CD4-positive, alpha-beta T cell treated with Interleukin-4 for 1 hour (primary cell): ENCODE data around the gene SCN2B.

Source experiments
- DNase-seq, 2 donors: peaks; one replicate each; pipeline ENCODE4 v3.0.0-alpha.2; 2020 to 2022

SCN2B gene

DNA sequence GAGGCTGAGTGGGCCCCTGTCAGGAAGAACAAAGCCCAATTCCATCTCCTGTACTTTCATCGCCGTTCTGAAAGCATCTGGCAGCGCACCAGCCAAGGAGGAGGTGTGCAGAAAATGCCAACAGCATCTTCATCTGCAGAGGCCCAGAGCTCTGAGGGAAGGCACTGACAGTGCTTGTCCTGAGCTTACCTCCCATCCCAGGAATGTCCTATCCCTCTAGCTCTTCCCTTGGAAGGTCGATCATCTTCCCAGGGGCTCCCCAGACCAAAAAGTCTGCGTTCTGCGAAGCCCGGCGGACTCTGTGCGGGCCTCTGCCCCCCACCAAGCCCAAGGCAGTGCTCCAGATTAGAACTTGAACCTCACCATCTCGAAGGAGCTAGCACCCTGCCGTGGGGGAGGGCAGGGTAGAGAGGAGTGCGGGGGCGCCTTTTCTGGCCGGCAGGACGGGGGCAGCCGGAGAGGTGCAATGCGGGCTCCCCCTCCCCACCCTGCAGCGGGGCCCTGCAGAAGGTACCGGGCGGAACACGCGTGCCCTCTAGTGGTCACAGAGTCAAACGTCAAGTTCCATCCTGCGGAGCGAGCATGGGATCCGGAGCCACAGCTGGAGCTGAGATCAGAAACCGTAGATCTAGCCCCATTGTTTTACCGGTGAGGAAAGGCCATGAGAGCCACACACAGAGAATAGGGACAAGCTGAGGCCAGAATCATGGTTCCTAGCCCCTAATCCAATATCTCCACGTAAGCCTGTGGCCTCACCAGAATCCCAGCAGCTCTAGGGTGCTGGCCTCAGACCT lies 5.0 kb downstream of the SCN2B start:
- peak; percentile 71 to 74 for DNase-seq

DNA sequence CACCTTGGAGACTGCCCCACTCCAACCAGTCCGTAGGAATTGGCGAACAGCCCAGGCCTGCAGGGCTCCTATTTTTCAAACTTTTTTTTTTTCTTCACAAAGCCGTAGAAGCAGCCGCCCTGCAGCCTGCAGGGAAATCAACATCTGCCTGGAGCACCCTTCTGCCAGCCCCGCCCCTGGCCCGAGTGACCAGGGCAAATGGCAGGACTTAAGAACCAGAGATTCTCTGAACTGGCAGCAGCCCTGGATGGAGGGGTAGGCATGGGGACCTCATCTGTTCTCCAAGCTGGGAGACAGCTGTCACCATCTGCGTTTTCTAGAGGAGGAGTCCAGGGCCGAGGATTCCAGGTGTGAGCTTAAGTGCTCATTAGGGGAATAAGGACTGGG lies 5.6 kb downstream of the SCN2B start:
- no peak for DNase-seq

DNA sequence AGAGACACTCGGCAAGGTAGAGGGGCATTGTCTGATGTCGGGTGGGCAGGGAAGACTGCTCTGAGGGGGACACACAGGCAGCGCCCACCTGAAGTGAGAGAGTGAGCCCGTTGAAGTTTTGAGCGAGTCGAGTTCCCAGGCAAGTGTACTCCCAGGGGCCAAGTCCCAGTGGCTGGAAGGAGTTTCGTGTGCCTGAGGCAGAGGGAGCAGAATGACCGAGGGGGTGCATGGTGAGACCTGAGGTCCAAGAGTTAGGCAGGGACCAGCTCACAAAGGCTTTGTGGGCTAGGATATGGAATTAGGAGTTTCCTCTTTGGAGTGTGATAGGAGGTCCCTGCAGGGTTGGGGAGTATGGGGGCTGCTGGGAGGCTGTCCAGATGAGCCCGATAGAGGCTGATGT lies 6.2 kb downstream of the SCN2B start:
- DNase-seq, result no peak

DNA sequence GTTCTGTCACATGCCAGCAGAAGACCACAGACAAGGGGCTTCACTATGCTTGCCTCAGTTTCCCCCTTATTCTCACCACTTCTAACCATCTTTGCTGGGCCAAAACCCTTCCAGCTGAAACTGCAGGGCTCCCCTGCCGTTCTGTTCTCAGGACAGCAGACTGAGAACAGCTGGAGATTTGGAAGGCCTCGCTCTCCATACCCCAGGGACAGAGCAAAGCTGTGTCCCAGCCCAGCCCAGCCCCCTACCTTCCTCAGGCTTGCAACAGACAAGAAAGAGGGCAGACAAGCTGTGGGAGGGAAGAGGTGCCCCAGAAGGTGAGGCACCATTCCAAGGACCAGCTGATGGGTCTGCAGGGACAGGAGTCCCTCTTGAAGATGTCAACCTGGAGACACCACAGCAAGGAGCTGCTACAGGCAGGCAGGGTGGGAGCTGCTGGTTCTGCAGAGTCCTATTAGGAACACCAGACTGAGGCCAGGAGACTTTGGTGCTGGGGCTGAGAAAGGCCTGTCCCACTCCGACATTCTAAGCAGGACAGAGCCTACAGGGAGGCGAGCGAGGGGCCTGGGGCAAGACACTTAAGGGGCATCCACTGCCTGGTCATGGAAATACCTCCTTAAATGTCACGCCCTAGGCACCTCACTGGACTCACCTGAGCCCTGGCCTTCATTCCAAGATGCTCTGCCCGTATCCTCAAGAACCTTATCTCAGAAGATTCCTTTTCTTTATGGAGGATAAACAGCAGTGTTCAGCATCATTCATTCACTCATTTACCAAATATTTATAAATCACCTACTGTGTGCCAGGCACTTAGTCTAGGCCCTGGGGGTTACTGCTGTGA lies 6.9 kb downstream of the SCN2B start:
- DNase-seq, result no peak

DNA sequence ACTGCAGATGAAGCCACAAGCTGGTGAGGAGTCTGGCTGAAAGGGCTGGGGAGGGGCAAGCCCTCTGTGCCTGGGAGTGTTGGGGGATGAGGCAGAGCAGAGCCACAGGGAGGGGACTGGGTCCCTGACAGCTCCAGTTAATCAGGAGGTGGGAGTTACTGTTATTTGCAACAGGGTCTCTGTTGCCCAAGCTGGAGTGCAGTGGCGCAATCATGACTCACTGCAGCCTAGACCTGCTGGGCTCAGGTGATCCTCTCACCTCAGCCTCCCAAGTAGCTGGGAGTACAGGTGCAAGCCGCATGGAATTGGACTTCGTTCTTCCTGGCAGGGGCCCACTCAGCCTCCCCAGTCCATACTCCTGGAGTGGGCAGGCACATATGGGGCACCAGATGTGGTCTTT lies 7.7 kb downstream of the SCN2B start:
- DNase-seq, result no peak

DNA sequence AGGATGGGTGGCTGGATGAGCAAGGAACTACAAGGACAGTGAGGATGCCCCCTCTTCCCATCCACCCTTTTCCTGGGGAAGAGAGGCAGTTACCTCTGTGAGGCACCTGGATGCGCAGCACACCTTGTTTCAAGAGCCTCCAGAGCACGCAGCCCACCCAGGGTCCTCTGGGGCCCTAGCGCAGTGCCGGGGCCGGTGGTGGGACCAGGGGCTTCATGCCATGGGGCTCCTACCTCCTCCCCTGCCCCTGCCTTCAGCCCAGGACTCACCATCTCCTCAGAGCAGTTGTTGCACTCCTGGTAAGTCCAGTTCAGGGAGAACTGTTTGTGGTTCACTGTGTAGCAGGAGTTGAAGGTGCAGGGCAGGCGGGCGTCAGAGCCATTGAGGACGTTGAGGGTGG lies 8.1 kb downstream of the SCN2B start:
- no peak for DNase-seq

DNA sequence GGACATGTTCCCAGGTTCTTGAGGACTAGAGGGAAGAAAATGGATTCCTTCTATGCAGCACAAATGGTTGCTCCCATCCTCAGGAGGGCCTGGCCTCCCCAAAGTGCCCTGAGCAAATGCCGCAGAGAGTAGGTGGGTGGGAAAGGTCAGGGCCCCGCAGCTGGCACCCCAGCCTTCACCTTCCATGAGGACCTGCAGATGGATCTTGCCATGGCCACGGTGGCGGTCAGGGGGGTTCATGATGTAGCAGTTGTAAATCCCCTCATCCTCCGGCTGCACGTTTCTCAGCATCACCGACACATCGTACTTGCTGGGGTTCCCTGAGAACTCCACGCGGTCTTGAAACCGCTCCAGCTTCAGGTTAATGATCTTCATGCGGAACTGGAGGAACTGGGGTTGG lies 8.5 kb downstream of the SCN2B start:
- no peak for DNase-seq

DNA sequence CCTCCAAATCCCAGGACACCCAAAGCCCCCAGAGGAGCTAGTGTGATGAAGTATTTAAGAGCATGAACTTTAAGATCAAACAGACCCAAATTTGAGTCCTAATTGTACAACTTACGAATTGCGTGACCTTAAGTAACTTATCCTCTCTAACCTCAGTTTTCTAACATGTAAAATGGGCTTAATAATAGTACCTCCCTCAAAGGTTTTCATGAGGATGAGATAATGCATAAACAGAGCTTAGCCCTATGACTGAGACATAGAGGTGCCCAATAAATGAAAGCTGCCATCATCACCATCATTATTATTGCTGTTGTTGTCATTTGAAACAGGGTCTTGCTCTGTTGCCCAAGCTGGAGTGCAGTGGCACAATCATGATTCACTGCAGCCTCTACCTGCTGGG lies 9.2 kb downstream of the SCN2B start:
- no peak for DNase-seq

DNA sequence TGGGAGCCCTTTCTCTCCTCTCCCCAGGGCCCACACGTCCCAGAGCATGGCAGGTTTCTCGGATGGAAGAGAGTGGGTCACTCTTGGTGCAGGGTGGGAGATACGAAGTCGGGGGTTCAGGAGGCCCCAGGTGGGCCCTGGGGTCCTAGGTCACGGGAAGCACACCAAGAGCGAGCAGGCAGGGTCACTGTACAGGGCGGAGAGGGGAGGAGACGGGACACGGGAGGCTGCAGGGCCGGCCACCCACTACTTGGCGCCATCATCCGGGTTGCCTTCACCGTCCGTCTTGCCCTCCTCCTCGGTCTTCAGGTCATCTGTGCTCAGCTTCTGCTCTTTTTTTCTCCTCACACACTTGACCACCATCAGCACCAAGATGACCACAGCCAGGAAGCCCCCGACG lies 9.8 kb downstream of the SCN2B start:
- no peak for DNase-seq

DNA sequence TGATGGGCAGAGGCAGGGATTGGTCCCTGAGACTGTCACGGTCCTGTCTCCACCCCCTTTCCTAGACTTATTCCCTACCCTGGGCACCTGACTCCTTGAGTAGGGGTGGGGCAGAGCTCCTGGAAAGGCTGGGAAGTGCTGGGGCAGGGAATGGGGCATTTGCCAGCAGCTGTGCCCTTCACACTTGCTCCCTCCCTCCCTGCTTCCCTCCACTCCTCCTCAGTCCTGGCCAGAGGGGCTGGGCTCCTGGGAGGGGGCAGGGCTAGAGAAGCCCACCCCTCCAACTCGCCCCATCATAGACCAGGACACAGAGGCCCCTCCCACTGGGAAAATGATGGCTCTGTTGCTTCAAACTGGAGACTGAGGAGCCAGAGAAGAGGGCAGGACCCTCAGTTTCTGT lies 11.6 kb downstream of the SCN2B start:
- DNase-seq, result no peak

DNA sequence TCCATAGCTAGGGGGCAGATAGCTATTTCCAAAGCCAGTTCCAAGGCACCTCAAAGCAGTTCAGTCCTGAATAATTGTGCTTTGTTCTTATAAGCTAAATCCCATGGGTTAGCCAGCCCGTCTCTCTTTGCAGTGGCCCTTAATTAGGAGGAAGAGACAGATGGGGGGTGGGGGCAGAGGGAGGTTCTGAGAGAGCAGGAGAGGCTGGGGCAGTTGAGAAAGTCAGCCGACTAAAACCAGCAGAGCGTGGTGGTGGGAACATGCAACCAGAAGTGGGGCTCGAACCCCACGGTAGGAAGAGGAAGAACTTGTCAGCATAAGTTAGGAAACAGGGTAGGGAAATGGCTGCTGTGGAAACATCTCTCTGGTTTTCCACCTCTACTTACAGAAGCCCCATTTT lies 12.9 kb downstream of the SCN2B start:
- DNase-seq, result no peak

DNA sequence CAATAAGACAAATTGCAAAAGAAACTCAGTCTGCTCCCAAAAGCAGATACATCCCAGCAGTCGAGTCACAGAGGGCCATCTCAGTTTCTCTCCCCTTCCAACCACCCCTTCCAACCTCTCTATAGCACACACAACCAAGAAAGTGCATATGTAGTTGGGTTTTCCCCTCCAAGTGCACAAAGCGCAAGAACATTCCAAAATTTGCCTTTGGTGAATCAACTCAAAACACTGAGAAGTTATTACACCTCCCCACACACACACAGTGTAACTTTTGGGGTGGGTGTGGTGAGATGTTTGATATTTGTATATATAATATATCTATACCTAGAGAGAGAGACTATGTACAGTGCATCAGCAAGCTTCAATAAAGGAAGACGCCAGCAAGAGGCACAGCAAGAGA lies 13.6 kb downstream of the SCN2B start:
- DNase-seq, result no peak

DNA sequence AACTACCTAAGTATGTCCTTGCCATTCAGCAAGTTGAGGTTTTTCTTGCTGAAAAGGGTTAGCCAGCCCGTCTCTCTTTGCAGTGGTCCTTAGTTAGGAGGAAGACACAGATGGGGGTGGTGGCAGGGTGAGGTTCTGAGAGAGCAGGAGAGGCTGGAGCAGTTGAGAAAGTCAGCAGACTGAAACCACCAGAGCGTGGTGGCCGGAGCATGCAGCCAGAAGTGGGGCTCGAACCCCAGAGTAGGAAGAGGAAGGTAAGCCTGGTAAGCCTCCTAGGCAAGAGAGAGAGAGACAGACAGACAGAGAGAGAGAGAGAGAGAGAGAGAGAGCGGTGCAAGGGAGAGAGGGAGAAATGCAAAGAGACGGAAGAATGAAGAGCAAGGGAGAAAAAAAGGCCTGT lies 14.7 kb downstream of the SCN2B start:
- no peak for DNase-seq

DNA sequence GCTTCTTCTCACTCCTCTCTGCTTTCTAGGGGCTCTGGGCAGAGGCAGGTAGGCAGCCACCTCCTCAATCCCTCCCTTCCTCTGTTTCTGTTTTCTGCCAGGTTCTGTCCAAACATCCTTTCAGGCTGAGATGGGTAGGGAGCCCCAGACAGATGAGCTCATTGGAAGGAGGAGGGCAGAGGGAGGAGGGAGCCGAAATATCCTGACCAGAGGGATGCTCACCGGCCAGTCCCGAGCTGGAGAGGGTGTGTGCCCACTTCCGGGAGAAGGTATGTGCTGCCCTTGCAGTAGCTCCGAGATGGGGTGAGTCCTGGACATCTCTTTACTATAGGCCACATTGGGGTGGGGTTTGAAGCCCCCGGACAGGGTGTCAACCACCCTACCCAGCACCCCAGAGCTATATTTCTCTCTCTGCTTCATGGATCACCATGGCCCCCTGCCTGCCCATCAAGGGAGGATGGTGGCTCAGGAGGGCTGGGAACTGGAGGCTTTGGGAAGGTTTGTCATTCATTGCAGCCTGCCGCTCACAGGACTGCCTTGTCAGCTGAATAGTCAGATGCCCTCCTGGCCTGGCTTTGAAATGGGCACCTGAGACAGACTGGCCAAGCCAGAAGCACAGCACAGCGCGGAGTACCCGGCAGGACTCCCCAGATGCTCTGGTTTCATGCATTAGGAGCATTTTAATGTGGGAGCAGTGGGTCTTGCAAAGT lies 19.1 kb downstream of the SCN2B start:
- DNase-seq, result no peak

DNA sequence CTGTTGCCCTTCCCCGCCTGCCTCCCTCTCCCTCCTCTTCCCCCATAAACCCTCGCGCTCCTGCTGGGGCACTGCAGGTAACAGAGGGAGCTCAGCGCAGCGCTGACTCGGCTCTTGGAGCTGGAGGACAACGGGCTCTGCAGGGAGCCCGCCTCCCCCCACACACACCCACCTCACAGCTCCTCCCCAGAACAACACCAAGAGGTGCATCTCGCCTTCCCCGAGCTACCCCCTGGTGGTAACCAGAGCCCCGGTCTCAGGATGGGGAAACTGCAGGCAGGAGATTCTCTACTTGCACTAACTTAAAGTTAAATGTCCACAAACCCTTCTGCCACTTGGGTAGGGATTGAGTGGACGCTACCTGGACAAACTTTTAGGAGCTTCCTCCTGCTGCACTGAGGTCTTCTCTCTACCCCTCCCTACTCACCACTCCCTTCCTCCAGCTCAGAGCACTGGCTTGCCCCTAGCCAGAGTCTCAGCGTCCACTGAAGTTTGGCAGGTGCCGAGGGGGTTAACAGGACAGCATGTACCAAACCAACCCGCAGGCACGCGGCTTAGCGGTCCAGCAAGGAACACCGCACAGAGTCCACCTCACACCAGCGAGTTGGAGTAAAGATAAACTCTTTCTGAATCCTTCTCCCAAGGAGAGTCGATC lies 19.8 kb downstream of the SCN2B start:
- DNase-seq, result peak in 1 of 2 donors; percentile 8

DNA sequence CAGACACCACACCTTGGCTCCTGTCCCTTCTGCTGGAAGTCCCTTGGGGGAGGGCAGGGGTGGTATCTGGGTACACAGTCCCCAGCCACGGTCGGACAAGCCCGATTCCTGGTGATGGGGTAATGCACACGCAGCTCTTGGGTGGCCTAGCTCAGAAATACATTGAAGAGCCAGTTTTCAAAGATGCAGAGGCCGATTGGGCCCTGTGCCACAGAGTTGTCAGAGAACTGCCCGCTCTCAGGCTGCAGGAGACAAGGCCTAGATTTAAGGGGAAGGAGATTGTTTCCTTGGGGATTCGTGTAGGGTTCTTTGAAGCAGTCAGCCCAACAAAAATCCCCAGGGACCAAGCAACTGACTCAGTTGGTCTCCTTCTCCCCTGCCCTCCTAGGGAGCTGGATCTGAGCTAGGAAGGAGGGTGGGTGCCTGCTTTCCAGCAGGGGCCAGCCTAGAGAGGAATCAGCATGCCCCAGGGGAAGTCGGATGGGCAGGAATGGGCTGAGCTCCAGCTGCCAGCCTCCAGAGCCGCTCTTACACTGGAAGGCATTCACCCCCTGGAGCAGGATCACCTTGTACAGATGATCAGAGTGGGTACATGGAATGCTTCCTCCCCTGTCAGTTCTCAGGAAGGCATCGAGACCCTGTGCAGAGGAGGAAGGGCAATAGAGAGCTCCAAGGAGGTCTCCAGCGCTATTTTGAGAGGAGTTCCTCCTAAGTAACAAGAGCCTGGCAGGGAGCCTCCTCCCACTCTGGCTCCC lies 20.5 kb downstream of the SCN2B start:
- DNase-seq, result no peak

DNA sequence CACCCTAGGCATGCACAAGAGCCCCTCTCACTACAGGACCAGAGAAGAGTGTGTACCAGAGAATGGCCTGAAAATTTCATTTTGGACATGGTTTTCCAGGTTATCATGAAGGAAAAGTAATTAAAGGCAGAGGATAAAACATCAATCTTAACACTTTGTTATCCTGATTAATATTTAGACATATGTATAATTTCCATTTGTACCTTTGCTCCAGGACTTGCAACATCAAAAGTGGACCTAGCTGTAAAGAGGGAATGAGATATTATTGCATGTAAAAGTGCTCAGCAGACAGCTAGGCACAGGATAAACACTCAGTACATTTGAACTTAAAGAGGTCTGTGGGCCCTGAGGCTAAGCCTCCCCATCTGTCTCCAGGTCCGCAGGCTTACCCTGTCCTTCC lies 21.8 kb downstream of the SCN2B start:
- no peak for DNase-seq

DNA sequence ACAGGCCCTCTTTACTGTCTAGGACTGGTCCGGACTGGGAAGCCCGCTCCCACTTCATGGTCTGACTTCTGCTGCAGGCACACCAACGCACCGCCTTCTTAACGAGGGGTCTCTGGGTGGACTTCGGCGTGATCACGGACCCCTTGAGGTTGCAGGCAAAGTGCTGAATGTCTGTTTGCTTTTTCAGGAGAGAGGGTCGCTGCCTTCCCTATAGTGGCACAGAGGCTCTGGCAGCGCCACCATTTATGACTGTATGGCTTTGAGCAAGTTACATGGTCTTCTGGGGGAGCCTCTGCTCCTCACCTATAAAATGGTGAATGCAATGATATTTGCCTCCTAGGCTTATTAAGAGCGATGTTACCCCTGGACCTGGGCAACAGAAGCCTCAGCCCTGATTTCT lies 22.5 kb downstream of the SCN2B start:
- DNase-seq, result no peak

DNA sequence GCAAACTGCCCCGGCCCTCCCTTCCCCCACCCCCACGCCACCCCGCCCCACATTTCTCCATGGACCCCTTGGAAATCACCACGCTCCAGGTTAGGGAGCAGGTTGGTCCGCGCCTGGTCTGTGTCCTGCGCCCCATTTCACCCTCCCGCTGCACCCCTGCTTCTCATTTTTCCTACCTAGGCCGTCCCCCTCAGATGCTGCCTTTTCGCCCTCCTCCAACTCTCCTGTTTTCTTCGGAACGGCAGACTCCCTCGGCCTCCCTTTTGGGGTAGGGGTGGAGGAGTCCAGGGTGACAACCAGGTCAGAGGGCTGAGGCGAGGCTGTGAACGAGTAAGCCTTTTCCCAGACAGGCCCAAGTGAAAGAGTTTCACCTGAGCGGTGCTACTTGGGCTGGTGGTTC lies 22.9 kb downstream of the SCN2B start:
- DNase-seq, result no peak

DNA sequence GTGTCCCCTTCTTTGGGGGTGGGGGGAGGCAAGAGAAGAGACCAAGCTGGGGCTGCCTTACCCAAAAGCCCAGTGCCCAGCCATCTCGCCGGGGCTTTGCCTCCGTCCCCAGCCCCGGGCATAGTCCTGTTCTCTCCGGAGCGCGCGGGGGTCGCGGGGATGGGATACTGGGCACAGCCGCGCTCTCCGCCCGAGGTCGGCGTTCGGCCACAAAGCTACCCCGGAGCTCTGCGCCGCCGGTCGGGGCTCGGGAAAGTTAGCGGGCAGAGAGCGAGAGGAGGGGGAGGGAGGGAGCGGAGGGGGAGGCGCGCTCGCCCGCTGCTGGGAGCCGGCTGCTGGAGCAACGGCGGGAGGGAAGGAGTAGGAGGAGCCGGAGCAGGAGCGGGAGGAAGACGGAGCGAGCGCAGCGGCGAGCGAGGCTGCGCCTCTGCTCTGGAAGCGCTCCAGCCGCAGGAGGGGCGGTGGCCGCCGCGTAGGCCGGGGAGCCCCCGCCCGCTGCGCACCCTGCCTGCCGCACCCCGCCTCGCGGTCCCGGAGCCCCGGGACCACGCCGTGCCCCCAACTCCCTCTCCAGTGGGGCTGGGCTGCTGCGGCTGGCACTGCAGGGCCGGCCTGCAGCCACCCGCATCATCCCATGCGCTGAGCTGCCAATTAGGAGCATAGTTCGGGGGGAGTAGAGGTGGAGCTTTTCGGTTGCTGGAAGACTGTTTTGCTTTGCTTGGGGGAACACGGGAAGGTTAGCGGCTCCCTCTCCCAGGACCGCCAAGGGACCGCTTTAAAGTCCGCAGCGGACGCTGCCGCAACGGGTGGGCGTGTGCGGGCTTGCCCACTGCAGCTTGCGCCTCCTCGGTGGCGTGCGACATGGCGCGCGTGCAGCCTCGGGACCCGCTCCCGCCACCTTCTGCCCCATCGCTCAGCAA lies 23.6 kb downstream of the SCN2B start, which contains the start of gene SCN4B:
TSS of gene SCN4B (minus strand) at position 272 of the 920 bp plus-strand sequence. CDS start at position 122, 150 bp downstream.
- no peak for DNase-seq

DNA sequence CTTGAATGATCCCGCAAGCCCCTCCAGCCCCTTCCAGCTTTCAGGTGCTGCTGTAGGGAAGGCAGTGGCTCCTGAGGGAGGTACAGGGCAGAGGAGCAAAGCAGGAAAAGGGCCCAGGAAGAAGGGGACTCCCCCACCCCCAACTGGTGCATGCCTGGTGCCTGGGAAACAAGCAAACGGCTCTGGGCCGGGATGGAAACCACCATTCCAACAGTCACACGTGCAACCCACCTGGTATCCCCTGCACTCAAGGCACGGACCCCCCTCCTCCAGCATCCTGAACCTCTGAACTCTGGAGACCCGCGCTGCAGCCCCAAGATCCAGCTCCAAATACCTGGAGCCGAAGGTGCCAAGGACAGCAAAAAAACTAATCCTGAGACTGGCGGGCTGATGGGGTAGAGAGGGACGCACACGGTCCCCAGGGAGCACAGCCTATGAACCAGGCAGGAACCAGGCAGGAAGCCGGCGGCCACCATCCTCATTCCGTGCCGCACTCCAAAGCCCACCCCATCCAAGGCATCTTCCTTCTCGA lies 24.4 kb downstream of the SCN2B start:
- no peak for DNase-seq
